Stimulated activated CD4-positive, alpha-beta T cell treated with anti-CD3 and anti-CD28 coated beads, Interleukin-15, amount 100 ng/mL, for 1 hour (primary cell): ENCODE results near the gene DLEC1.

Experiments
- DNase-seq, 2 donors: peaks; one replicate each; pipeline ENCODE4 v3.0.0-alpha.2; 2020; ENCODE audit warnings: low read depth in 1 of 2, low spot score in 1 of 2

Gene DLEC1

DNA sequence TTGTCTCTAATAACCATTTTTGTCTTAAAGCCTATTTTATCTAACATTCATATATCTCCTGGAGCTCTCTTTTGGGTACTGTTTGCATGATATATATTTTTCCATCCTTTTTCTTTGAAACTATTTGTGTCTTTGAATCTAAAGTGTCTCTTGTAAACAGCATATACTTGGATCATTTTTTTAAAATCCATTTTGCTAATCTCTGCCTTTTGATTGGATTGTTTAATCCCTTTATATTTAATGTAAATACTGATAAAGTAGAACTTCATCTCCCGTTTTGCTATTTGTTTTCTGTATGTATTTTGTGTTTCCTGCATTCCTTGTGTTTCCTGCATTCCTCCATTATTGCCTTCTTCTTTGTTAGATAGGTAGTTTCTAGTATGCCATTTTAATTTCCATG lies 66.5 kb downstream of the DLEC1 start:
- no peak for DNase-seq

DNA sequence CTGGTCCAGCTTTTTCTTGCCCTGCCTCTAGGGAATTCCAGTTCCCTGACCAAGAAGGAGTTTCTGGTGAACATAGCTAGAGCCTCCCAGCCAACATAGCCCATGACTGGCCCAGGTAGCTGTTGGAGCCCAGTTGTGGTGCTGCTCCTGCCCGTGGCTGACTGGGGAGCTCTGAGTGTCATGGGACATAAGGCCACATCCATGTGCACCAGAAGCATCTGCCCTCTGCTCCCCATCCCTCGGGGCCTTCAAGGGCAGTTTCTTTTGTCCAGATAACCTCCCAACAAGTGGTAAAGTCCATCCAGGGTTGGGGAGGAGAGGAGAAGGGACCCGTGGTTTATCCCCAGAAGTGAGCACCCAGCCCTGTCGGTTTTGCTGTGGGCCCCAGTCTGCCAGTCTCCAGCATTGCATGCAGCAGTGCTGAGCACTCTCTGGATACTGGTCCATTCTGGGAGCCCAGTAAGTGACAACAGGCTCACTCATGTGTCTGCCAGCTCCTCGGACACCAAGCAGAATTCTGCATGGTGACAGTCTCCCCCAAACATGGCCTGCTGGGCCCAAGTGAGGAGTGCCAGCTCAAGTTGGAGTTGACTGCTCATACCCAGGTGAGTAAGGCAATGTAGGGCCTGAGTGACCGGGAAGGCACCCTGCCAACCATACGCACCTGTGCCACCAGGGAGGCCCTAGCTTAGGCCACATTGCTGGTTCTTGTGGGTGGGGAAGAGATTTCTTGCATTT lies 69.1 kb downstream of the DLEC1 start:
- no peak for DNase-seq

GRCh38 chr3:38108649-38109579 lies 69.9 kb downstream of the DLEC1 start:
- DNase-seq, result no peak

- DNase-seq, result no peak
Measured at GRCh38 chr3:38109580-38110313, 70.7 kb downstream of the DLEC1 start.

- DNase-seq, result no peak
Measured at GRCh38 chr3:38110314-38111050, 71.5 kb downstream of the DLEC1 start.

DNA sequence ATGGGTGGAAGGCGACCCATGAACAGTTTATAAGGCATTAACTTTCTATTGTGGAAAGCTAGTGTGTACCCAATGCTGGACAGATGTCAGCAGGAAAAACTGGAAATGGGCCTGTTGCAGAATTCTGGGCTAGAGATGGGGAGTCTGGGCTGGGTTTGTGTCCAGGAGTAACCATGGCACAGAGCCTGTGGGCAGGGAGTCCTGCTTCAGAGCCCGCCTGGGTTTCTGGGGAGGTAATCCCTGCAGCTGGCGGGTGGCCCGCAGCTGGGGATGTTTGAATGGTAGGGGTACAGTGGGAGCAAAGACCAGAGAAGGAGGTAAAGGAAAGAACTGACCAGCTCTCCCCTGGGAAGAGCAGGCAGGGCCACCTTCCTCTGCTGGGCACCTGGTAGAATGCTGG lies 72.2 kb downstream of the DLEC1 start:
- DNase-seq, result no peak

DNA sequence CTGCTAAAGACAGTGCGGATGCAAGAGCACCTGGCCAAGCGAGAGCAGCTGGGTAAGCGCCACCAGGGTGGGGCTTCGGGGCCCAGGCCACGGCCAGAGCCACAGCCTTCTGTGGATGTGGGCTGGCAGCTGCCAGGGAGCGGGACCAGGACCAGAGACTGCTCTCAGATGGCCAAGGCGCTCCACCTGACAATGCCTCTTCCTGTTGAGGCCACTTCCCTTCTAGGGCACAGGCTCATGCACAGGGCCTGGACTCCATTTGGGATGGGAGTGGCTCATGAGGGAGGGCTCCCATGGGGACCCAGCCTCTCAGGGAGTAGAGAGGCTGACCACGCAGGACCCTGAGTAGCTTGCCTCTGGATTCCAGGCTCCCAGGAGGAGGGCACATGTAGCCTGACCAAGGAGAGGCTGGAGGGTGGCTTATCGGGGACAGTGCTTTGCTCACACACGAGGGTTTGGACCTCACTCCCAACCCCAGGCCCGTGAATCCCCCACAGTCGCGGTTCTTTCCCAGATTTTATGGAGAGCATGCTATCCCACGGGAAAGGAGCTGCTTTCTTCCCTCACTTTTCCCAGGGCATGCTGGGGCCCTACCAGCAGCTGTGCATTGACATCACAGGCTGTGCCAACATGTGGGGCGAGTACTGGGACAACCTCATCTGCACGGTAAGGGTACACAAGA lies 72.8 kb downstream of the DLEC1 start:
- no peak for DNase-seq

DNA sequence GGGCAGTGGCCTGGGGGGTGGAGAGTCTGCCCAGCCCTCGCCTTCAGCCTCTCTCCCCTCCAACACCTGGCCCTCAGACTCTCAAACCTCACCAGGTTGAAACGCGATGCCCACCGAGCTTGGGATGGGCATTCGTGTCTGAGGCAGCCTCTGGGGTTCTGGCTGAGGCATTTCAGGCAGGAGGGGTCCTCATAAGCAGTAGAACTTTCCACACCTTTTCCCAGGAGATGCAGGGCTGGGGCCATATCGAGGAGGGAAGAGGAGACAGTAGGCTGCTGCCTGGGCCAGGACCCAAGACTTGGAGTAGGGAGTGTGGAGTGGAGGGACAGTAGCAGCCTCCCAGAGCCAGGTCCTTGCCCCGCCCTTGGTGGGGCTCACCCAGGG lies 73.4 kb downstream of the DLEC1 start:
- no peak for DNase-seq

- no peak for DNase-seq
Measured at GRCh38 chr3:38114052-38114874, 75.3 kb downstream of the DLEC1 start.

DNA sequence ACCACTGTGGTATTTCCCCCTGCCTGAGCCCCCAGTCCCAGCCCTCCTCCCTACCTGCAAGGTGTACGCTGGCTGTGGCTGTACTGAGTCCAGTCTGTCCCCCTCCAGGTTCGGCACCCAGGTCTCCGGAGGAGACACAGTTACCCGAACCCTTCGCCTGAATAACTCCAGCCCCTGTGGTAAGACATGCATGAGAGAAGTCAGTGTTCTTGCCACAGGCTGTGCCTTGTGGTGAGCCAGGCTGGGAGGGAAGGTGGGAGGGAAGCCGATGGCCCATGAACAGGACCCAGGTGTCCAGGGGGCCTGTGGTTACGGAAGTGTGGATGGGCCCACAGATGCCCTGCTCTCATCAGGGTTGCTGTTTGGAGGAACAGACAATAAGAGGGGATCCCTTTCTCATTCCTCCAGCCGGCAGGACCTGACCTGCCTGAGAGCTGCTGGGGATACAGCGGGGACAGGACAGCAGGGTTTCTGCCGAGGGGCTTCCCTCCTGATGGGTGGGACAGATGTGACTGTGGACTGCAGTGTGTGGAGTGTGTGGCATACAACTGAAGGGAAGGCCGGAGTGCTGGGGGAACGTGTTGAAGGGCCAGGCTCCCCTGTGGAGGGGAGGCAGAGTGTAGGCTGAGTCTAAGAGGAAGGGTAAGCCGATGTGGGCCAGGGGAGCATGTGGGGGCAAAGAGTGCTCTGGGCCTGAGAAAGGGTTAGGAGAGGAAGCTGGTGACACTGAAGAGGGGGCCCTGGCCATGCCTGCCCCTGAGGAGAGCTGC lies 76.1 kb downstream of the DLEC1 start:
- no peak for DNase-seq

GRCh38 chr3:38115645-38116427 lies 76.8 kb downstream of the DLEC1 start:
- DNase-seq, result no peak

DNA sequence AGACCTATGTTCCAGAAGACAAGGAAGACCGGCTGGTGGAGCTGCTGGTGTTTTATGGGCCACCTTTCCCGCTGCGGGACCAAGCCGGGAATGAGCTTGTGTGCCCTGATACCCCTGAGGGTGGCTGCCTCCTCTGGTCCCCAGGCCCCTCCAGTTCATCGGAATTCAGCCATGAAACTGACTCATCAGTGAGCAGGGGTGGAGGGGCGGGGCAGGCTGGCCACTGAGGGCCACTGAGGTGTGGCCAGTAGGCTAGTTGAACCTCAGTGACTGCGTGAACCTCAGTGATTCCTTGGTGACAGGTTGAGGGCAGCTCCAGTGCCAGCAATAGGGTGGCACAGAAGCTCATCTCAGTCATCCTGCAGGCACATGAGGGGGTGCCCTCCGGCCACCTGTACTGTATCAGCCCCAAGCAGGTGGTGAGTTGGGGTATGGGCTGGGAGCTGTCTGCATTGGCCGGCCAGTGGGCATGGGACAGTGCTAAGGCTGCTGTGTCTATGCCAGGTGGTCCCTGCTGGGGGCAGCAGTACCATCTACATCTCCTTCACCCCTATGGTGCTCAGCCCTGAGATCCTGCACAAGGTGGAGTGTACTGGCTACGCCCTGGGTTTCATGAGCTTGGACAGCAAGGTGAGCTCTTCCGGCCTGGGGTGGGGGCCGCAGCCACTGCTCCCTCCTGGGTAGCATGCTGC lies 77.6 kb downstream of the DLEC1 start:
- no peak for DNase-seq

DNA sequence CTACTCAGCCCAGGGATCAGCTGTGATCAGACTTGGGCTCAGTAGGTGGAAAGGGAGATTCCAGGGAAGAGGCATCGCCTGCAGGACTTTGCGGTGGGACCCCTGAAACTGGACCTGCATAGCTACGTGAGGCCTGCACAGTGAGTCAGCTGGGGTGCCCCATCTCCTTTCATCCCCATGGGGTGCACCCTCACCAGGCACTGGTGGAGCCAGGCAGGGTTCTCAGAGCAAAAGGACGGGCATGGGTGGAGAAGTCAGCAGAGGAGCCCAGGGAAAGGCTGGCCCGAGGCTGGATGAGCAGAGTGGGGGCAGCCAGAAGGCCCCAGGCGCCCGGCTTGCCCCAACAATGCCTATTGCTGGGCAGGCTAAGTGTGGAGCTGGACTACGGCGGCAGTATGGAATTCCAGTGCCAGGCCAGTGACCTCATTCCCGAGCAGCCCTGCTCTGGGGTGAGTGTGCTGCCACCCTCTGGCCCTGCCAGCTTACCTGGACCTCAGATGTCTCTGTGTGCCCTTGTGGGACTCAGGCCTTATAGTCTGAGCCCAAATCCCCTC lies 78.2 kb downstream of the DLEC1 start:
- DNase-seq, result no peak

- peak; percentile 51 to 65 for DNase-seq
Measured at GRCh38 chr3:38117748-38118420, 78.9 kb downstream of the DLEC1 start.

GRCh38 chr3:38118421-38119247 lies 79.6 kb downstream of the DLEC1 start:
- DNase-seq, result no peak

- DNase-seq, result no peak
Measured at GRCh38 chr3:38119248-38119544, 80.2 kb downstream of the DLEC1 start.
